ENCODE data around the gene UBTD2.

- TF ChIP-seq, protein P1, sequence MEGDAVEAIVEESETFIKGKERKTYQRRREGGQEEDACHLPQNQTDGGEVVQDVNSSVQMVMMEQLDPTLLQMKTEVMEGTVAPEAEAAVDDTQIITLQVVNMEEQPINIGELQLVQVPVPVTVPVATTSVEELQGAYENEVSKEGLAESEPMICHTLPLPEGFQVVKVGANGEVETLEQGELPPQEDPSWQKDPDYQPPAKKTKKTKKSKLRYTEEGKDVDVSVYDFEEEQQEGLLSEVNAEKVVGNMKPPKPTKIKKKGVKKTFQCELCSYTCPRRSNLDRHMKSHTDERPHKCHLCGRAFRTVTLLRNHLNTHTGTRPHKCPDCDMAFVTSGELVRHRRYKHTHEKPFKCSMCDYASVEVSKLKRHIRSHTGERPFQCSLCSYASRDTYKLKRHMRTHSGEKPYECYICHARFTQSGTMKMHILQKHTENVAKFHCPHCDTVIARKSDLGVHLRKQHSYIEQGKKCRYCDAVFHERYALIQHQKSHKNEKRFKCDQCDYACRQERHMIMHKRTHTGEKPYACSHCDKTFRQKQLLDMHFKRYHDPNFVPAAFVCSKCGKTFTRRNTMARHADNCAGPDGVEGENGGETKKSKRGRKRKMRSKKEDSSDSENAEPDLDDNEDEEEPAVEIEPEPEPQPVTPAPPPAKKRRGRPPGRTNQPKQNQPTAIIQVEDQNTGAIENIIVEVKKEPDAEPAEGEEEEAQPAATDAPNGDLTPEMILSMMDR (conservative IDR thresholded peaks at IDR 0.05; ENCODE audit: low read depth, low read length): no peak
- no peak for TF ChIP-seq EZH2 (IDR thresholded peaks at IDR 0.05; ENCODE audit: borderline replicate concordance, low read depth, low read length, poor library complexity, severe bottlenecking)
Observed at GRCh38 chr5:172160506-172160905, 123.1 kb downstream of the UBTD2 start.

Data from A673 (cell line).